ENCODE data around the gene ENDOV.

The ENDOV gene

DNA sequence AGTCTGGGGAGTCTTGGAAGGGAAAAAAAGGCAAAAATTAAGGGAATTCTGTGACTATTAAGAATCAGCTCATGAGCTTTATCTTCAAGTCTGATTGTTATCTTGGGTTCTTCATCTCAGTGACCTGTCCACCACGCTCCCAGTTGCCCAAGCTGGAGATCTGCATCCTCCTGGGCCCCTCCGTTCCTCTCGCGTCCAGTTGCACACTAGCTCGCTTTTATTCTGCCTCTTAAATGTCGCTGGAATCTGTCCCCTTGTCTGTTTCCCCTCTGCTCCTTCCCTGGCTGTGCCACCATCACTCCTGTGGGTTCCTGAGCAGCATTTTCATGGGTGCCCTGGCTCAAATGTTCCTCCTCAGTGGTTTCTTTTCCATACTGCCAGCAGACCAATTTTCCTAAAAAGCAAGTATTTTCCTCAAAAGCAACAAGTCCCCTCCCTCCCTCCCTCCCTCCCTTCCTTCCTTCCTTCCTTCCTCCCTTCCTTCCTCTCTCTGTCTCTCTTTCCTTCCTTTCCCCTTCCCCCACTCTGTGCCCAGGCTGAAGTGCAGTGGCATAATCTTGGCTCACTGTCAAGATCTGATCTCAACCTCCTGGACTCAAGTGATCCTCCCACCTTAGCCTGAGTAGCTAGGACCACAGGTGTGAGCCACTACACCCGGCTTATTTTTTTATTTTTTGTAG lies 1.4 kb downstream of the ENDOV start:
- no peak for DNase-seq (ENCODE audit: low spot score)

DNA sequence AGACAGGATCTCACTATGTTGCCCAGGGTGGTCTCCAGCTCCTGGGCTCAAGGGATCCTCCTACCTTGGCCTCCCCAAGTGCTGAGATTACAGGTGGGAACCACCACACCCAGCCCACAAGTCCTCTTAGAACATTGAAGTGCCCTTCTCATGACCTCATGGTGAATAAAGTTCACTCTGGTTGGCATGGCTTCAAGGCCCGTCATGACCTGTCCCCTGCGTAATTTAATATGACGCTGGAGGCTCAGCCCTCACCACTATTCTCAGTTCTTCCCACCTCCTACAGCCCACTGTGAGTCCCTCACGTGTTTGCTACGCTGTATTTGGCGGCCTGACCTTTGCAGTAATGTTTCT lies 1.9 kb downstream of the ENDOV start:
- DNase-seq (ENCODE audit: low spot score): no peak

DNA sequence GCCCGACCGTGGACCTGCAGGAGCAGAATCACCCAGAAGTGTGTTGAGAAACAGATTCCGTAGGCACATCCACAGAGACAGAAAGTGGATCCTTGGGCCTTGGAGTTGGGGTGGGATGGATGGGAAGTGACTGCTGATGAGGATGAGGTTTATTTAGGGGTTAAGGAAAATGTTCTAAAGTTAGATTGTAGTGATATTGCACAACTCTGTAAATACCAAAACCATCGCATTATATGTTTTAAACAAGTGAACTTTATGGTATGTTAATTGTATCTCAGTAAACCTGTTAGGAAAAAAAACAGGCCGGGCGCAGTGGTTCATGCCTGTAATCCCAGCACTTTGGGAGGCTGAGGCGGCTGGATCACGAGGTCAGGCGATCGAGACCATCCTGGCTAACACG lies 3.6 kb downstream of the ENDOV start:
- no peak for DNase-seq (ENCODE audit: low spot score)

DNA sequence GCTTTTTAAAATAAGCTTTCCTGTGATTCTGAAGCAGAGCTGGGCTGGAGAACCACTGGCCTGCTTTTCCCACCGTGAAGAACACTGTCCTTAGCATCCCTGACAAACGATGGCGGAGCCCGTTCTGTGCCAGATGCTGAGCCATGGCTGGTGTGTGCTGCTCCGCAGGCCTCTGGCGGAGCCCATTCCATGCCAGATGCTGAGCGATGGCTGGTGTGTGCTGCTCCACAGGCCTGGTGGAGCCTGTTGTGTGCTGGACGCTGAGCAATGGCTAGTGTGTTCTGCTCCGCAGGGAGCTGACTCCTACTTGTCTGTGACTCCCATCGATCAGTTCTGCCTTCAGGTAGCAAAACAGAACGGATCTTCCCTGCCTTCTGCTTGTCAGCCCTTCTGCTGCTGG lies 4.3 kb downstream of the ENDOV start:
- no peak for DNase-seq (ENCODE audit: low spot score)

DNA sequence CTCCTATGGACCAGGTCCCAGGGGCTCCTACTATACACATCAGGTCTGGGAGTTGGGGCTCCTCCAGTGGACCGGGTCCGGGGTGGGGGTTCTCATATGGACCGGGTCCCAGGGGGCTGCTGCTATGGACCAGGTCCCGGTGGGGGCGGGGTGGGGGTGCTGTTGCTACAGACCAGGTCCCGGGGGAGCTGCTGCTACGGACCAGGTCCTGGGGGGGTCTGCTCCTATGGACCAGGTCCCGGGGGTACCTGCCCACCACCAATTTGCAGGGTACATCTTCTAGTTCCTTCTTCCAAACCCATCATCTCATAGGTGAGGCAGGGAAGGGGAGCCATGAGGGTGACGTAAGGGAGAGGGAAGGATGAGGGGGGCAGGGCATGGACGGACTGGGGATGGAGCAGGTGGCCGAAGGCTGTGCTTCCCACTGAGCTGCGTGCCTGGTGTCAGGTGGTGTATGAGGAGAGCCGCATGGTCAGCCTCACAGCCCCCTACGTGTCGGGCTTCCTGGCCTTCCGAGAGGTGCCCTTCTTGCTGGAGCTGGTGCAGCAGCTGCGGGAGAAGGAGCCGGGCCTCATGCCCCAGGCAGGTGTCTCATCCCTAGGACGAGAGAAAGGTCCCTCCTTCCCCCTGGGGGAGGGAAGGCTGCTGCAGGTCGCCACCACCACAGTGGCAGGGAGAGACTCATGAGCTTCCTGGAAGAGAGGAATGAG lies 6.6 kb downstream of the ENDOV start:
- DNase-seq (ENCODE audit: low spot score): no peak

DNA sequence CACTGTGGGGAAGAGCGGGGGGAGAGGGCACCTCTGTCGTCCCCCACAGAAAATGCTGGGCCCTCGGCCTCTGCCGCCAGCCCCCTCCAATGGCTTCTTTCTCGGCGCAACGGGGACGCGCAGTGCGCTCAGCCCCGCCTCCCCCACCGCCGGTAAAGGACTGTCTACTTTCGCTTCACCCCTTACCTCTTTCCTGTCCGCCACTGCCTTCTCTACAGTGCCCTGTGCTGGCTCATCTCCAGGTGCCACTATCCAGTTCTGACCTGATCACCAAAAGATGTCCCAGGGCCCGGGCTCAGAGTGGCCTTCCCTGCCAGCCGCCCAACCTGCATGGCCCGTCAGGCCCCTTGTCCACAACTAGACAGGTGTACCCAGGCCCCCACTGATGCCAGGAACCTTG lies 7.3 kb downstream of the ENDOV start:
- DNase-seq (ENCODE audit: low spot score): no peak

DNA sequence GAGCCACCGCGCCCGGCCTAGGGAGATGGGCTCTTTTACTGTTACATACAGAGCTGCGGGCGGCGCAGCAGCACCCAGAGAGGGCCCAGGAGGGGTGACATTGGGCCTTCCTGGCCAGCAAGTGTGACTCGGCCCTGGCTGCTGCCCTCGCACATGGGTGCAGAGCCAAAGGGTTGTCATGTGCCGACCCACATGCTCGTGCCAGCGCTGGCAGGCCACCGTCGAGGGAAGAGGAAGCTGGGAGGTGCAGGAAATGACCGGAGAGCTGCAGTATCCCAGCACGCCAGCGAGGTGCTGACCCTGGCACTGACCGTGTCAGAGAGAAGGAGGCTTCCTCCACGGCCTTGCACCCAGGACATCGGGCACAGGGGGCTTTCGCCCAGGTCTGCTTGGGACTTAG lies 8.0 kb downstream of the ENDOV start:
- DNase-seq (ENCODE audit: low spot score): no peak

DNA sequence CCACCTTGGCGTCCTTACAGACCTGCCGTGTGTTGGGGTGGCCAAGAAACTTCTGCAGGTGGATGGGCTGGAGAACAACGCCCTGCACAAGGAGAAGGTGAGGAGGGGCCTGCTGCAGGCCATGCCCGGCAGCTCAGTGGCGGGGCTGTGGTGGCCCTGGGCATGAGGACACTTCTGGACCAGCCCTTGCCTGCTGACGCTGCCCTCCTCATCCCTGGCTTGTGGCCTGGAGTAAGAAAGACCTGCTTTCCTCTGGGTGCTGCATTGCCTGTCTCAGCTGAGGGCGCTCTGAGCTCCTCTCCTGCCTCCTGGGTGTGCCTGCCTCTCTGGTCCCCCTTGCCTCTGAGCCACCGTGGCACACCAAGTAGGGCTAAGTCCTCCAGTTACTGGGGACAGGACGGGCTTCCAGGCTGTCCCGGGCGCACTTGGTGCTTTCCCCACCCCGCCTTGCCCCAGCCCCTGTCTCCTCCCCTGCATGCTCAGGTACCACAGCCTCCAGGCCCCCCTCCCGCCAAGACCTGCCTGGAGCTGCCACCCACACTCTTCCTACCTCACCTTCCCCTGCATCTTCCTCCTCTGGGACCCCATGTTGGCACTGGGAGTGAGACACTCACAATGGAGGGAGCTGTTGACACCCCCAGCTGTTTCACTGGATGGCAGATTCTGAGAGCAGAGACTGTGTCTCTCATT lies 8.7 kb downstream of the ENDOV start:
- no peak for DNase-seq (ENCODE audit: low spot score)

DNA sequence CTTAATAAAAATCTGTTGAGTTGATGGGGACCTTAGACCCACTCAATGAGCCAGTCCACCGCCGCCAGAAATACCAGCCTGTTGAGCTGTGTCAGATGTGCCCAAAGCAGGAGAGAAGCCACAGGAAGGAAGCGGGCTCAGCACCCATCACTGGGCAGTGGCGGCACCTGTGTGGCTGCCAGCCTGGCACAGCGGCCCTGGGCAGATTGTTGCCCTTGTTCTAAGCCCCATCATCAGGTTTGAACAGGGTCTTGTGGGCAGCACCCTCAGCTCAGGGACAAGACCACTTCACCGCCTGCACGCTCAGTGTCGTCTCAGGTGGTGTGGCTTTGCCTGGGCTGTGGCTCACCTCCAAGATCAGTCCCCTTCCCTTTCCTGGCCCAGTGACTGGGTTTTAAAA lies 9.3 kb downstream of the ENDOV start:
- DNase-seq (ENCODE audit: low spot score): no peak

DNA sequence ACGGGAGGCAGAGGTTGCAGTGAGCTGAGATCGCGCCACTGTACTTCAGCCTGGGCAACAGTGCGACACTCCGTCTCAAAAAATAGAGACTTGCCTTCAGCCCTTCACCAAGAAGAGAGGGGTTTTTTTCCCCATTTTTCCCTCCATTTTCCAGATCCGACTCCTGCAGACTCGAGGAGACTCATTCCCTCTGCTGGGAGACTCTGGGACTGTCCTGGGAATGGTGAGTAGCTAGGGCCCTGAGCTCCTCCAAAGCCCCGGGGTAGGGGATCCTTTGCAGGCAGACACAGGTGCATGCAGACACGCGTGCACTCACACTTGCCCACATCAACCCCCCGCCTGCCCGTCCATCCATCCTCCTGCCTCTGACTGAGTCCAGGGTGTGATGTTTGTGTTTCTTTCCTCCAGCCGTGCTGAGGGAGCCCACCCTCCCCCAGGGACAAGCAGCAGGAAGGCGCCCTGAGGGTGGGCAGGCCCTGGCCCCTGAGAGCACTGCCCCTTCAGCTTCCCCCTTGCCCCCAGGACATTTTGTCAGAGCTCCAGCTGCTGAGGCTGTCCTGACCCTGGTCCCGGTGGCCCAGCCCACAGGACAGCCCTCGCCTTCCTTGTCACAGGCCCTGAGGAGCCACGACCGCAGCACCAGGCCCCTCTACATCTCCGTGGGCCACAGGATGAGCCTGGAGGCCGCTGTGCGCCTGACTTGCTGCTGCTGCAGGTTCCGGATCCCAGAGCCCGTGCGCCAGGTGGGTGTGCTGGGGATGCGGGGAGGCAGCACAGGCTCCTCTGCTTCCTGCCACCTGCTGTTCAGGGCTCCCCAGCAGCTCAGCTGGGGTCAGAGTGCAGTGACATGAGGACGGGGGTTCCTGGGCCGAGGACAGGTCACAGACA lies 10.2 kb downstream of the ENDOV start:
- DNase-seq (ENCODE audit: low spot score): no peak

DNA sequence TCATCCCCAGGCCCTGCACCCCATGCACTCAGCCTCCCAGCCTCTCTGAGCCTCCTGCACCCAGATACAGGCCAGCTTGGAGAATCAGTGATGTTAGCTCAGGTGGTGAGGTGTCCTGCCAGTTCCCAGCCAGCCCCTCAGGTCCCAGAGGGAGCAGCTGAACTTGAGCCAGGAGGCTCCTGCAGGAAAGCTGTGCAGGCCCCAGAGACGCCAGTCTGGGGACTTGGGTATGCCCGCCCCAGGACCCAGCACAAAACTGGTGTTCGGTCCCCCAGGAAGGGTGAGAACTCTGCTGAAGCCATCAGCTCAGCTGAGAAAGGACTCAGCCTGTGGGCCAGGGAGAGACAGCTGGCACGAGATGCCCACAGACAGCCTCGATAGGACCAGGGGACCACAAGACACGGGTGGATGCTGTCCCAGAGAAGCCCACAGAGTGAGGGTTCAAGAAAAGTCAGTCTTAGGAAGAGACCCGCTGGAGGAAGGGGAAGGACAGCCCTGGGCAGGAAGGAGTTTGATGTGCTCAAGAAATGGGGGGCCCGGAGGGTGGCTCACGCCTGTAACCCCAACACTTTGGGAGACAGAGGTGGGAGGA lies 11.0 kb downstream of the ENDOV start:
- no peak for DNase-seq (ENCODE audit: low spot score)

DNA sequence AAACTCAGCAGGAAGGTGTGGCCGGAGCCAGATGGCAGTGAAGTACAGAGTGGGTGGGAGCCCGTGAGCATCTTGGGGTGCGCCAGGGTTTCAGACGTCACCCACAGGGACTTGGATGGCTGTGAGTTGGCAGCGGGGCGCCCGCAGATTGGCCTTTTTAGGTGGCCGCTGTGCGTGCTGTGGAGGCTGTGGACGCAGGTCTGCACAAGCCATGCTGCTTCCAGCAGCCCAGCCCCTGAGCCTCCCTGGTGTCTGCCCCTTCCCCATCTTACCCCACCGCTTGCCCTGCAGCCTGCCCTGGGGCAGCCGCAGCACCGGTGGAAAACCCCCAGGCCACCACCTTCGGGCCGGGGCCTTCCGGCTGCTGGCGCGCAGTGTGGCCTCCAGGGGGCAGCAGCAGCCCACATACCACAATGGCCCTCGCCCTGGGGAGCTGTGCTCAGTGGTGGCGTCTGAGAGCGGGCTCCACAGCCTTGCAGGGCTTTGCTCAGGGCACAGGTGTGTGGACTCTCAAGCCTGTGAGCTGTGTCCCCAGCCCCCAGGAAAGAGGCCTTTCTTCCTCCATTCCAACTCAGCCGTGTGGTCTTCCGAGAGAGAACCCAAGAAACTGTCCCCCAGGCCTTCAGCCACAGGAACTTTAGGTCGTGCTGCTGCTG lies 11.8 kb downstream of the ENDOV start:
- peak; percentile 52 for DNase-seq (ENCODE audit: low spot score)

DNA sequence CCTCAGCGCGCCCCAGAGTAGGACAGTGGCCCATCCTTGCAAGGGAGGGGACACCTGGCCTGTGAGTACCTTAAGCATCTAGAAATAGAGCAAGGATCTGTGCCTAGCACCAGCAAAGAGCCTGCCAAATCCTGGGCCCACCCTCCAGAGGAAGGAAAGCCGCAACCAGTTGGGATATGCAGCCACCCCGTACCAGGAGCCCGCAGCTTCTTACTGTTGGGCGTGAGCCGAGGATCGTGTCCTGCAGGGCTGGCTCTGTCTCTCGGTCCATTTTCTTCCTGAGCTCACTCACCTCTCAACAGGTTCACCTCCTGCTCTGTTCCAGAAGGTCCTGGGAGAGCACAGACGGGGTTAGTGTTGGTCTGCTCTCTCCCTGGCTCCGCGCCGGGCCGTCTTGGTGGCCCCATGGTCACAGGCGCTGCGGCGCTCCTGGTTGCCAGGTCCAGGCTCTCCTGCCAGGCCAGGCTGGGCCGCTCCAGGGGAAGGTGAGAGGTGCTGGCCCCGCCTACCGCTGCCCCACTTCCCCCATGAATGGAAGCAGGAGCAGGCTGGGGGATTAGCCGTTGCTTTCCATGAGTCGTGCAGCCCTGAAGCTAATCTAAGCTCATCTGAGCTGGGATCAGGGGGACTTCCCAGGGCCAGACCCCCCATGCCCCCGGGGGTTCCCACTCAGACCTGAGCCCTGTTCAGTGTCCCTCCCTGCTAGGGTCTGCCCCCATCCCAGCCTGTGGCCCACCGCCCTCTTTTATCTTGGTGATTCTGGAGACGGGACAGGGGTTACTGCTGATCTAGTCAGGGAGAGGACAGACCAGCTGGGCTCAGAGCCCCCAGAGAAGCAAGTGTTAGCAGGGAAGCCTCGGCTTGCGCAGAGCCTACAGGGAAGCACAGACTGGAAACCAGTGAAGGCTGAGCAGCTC lies 12.7 kb downstream of the ENDOV start:
- DNase-seq (ENCODE audit: low spot score): no peak

DNA sequence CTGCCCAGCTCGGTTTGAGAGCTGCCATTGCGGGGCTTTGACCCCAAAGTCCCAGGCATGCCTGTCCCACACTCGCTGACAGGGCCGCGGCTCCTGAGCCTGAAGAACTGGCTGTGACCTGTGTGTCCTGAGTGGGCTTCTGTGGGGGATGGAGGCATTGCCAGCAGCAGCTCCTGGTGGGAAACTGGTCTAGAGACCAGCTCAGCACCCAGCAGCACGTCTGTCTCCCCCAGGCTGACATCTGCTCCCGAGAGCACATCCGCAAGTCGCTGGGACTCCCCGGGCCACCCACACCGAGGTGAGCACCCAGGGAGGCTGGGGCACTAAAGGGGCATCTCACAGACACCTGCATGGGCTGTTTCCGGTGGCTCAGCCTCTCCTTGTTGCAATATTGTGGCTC lies 13.4 kb downstream of the ENDOV start:
- DNase-seq (ENCODE audit: low spot score): no peak

DNA sequence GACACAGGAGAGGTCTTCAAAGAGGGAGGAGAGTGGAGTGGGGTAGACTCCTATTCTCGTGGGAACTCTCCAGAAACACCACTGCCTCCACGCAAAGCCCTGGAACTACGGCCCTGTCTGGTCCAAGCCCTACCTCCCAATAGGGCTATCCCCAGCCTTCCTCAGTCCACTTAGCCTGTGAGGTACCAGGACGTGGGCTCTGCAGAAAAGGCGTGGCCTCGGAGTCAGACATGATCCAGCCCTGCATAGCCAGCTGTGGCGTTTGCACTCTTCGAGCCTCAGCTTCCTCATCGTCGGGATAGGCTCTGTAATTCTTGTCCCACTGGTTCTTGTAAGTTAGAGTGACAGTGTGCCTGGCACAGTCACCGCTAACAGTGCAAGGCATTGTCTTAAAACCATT lies 13.8 kb downstream of the ENDOV start:
- DNase-seq (ENCODE audit: low spot score): no peak

DNA sequence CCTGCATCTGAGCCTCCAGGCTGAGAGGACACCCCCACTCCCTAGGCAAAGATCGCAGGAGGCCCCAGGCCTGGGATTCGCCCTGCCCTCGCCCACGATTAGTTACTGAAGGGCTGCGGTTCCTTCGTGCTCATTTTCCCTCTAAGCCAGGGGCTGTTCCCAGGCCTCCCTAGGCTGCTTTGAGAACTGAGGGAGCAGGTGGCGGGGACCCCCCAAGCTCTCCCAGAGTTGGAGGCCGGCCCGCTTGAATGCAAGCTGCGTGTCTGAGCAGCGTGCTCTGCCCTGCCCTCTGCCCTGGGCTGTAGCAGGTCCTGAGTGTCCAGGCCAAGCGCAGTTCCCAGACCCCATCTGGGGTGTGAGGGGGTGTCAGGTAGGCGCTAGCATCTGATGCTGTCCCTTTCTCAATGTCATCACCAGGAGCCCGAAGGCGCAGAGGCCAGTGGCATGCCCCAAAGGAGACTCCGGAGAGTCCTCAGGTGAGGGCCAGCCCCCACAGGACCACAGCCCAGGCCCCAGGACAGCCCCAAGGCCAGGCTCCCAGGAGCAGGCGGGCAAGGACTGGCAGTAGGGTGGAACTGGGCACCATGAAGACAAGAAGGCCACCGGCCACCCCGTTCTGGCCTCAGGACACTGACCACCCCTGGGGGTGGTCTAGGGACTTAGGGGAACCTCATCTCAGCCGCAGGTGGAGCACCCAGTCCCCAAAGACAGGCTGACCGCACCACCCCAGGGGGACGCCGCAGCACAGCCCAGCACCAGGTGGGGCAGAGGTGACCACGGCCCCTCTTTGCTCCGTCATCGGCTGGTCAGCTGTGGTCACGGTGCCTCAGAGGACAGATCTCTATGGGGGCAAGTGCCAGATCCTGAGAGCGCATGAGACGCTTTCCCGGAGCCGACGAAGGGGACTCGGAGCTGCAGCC lies 14.6 kb downstream of the ENDOV start:
- DNase-seq (ENCODE audit: low spot score): no peak

DNA sequence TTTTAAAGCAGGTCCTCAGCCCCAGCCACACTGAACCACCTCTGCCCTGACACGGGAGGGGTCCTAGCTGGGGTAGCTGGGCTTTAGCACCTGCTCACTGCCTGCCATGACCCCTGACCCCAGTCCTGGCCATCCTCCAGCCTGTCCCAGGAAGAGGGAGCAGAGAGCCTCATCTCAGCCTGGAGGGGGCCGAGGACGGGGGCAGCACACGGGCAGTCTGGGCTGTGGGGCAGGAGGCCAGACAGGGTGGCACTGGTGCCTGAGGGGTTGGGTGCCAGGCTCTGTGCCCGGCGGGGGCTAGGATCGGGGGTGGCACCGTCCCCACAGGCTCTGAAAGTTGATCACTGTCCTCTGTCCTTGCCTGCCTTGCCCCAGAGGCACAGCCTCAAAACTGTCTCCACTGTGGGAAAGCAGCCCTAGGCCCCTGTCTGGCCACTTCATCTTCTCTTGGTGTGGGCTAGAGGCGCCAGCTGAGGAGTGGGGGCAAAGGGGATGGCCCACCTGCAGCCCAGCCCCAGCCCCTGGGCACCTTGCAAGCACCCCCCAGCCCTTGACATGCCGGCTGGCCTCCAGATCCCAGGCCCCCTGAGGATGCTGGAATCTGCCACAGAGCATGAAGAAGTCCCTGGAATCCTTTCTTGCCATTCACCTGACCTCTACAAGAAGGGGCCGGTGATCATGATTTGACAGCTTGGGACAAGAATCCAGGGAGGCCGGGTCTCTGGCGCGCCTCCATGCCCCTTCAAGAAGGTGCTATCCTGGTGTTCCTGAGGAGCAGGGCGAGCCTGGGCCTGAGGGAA lies 15.7 kb downstream of the ENDOV start:
- DNase-seq (ENCODE audit: low spot score): no peak

Data from SW480 (cell line).